ENCODE data around the gene CENPT. TPM values are rescaled to one million over a fixed set of nuclear protein-coding genes. Genes with fewer than 3 reads are reported as not detected.

CENPT gene
- total and polyA plus RNA-seq, 2 donors from 2014 or later: 25.3 to 42.5 TPM

GRCh38 chr16:67888331-67888730 lies 40.8 kb upstream of the CENPT start:
- DNase-seq (no peak), FAIRE-seq (no peak)
- TF ChIP-seq CTCF (IDR thresholded peaks at IDR 0.05; ENCODE audit: borderline replicate concordance, extremely low read depth, insufficient read depth): no peak
- intact Hi-C loops (cut with DNase I): no loop called here
- Histone ChIP-seq H3K36me3 (ENCODE audit: control insufficient read depth in 2 of 3, insufficient read depth in 3 of 3, low read length in 3 of 3) (peaks cover 0 to 6% (median 0%) of the 10 kb centered on the region in 3 donors), H3K4me1 (ENCODE audit: control insufficient read depth in 2 of 3, insufficient read depth in 2 of 3, low read depth in 1 of 3, low read length in 3 of 3) (no peaks in the 10 kb centered on the region), H3K27me3 (ENCODE audit: control insufficient read depth, insufficient read depth, low read length) (no peaks in the 10 kb centered on the region), H3K9ac (ENCODE audit: low read length in 3 of 3) (no peak overlapping the region), H3K27ac (ENCODE audit: low read depth in 2 of 2, low read length in 2 of 2) (no peak overlapping the region), H3K4me3 (ENCODE audit: low read length in 3 of 3) (no peak overlapping the region), H3K9me3 (ENCODE audit: control insufficient read depth in 2 of 3, insufficient read depth in 1 of 3, low read length in 3 of 3) (no peaks in the 10 kb centered on the region)

- FAIRE-seq (no peak), DNase-seq (no peak)
- H3K9me3 ChIP-seq (ENCODE audit: control insufficient read depth in 2 of 3, insufficient read depth in 1 of 3, low read length in 3 of 3): no peaks in the 10 kb centered on the region
- peaks cover 0 to 24% (median 13%) of the 10 kb centered on the region in 3 donors for H3K36me3 ChIP-seq (ENCODE audit: control insufficient read depth in 2 of 3, insufficient read depth in 3 of 3, low read length in 3 of 3)
- H3K27me3 ChIP-seq (ENCODE audit: control insufficient read depth, insufficient read depth, low read length): no peaks in the 10 kb centered on the region
- no peak overlapping the region for H3K9ac ChIP-seq (ENCODE audit: low read length in 3 of 3)
- no peaks in the 10 kb centered on the region for H3K4me1 ChIP-seq (ENCODE audit: control insufficient read depth in 2 of 3, insufficient read depth in 2 of 3, low read depth in 1 of 3, low read length in 3 of 3)
- no peak for TF ChIP-seq CTCF (IDR thresholded peaks at IDR 0.05; ENCODE audit: borderline replicate concordance, extremely low read depth, insufficient read depth)
- H3K27ac ChIP-seq (ENCODE audit: low read depth in 2 of 2, low read length in 2 of 2): no peak overlapping the region
- no peak overlapping the region for H3K4me3 ChIP-seq (ENCODE audit: low read length in 3 of 3)
- intact Hi-C loops (cut with DNase I): no loop called here
These were observed 38.9 kb upstream of the CENPT start for GRCh38 chr16:67886387-67886786.

GRCh38 chr16:67885976-67886375 lies 38.5 kb upstream of the CENPT start:
- no peaks in the 10 kb centered on the region for H3K9me3 ChIP-seq (ENCODE audit: control insufficient read depth in 2 of 3, insufficient read depth in 1 of 3, low read length in 3 of 3)
- peaks cover 0 to 29% (median 17%) of the 10 kb centered on the region in 3 donors for H3K36me3 ChIP-seq (ENCODE audit: control insufficient read depth in 2 of 3, insufficient read depth in 3 of 3, low read length in 3 of 3)
- H3K4me3 ChIP-seq (ENCODE audit: low read length in 3 of 3): no peak overlapping the region
- H3K27ac ChIP-seq (ENCODE audit: low read depth in 2 of 2, low read length in 2 of 2): no peak overlapping the region
- peak in 1 of 5 donors; percentile 65 for DNase-seq
- FAIRE-seq: no peak
- H3K27me3 ChIP-seq (ENCODE audit: control insufficient read depth, insufficient read depth, low read length): no peaks in the 10 kb centered on the region
- no peak overlapping the region for H3K9ac ChIP-seq (ENCODE audit: low read length in 3 of 3)
- no peaks in the 10 kb centered on the region for H3K4me1 ChIP-seq (ENCODE audit: control insufficient read depth in 2 of 3, insufficient read depth in 2 of 3, low read depth in 1 of 3, low read length in 3 of 3)
- intact Hi-C loops (cut with DNase I): no loop called here
- TF ChIP-seq CTCF (IDR thresholded peaks at IDR 0.05; ENCODE audit: borderline replicate concordance, extremely low read depth, insufficient read depth): no peak

DNA sequence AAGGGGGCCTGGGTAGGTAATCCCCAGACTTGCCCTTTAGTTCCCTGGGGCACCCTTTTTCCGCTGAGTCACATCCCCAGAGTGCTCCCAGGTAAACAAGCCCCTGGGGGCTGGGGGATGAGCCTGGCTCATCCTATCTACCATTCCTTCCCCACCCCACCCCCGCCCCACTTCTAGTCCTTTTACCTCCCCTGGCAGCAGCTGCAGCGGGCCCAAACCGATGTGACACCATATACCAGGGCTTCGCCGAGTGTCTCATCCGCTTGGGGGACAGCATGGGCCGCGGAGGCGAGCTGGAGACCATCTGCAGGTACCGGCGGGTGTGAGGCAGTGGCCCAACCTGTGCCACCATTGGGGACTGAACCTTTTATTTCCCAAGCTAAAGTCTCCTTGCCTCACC lies 38.1 kb upstream of the CENPT start:
- DNase-seq (no peak), FAIRE-seq (no peak)
- peaks cover 0 to 33% (median 21%) of the 10 kb centered on the region in 3 donors for H3K36me3 ChIP-seq (ENCODE audit: control insufficient read depth in 2 of 3, insufficient read depth in 3 of 3, low read length in 3 of 3)
- intact Hi-C loops (cut with DNase I): no loop called here
- no peak overlapping the region for H3K4me3 ChIP-seq (ENCODE audit: low read length in 3 of 3)
- no peak overlapping the region for H3K9ac ChIP-seq (ENCODE audit: low read length in 3 of 3)
- H3K4me1 ChIP-seq (ENCODE audit: control insufficient read depth in 2 of 3, insufficient read depth in 2 of 3, low read depth in 1 of 3, low read length in 3 of 3): no peaks in the 10 kb centered on the region
- H3K27ac ChIP-seq (ENCODE audit: low read depth in 2 of 2, low read length in 2 of 2): no peak overlapping the region
- no peaks in the 10 kb centered on the region for H3K9me3 ChIP-seq (ENCODE audit: control insufficient read depth in 2 of 3, insufficient read depth in 1 of 3, low read length in 3 of 3)
- TF ChIP-seq CTCF (IDR thresholded peaks at IDR 0.05; ENCODE audit: borderline replicate concordance, extremely low read depth, insufficient read depth): no peak
- no peaks in the 10 kb centered on the region for H3K27me3 ChIP-seq (ENCODE audit: control insufficient read depth, insufficient read depth, low read length)

Measured in kidney (tissue), 14 donors.